PC-3 (cell line): ENCODE data around the gene CPVL. TPM values are rescaled to one million over a fixed set of nuclear protein-coding genes. Genes with fewer than 3 reads are reported as not detected.

ENCODE experiments used
- ATAC-seq: fragments of 200-7000 bp; cut with Tn5 transposase; 2 replicates; pipeline ENCODE4 v1.9.1; 2020; ENCODE audit warnings: mild to moderate bottlenecking, moderate library complexity
- BruUV-seq: library from RNA; stranded (reverse); fragments of 400-500 nt; replicated peaks from 2 replicates; lab custom pipeline; 2021; lab: Mats Ljungman, UMichigan
- CTCF ChIA-PET: fragments of 300-600 bp; sonication (Branson Sonifier 250); formaldehyde crosslinking; loops from one replicate; lab custom pipeline; 2022; ENCODE audit warnings: antibody characterized with exemption; lab: Charles Lee
- POLR2A ChIA-PET: fragments of 300-600 bp; sonication (Branson Sonifier 250); formaldehyde crosslinking; loops from one replicate; lab custom pipeline; 2022; ENCODE audit warnings: antibody characterized with exemption; ENCODE audit not compliant: unreplicated experiment; lab: Charles Lee
- DNase-seq: peaks from one replicate; pipeline ENCODE4 v3.0.0-alpha.2; 2015
- H2AFZ ChIP-seq: fragments of 300-600 bp; sonication (generic); 2 replicates; pipeline ENCODE4 v1.6.0; 2016; ENCODE audit warnings: antibody characterized with exemption, low read length
- H3F3A ChIP-seq: fragments of 300-600 bp; sonication (generic); one replicate; pipeline ENCODE4 v1.6.0; 2017; ENCODE audit warnings: antibody characterized with exemption, low read length, control low read depth, mild to moderate bottlenecking; ENCODE audit not compliant: unreplicated experiment
- H3K27ac ChIP-seq: fragments of 300-600 bp; sonication (generic); 2 replicates; pipeline ENCODE4 v1.5.1; 2016; ENCODE audit warnings: mild to moderate bottlenecking, low read length
- H3K27me3 ChIP-seq: fragments of 300-600 bp; sonication (generic); 2 replicates; pipeline ENCODE4 v1.6.1; 2016; ENCODE audit warnings: low read length, mixed read lengths
- H3K36me3 ChIP-seq: fragments of 300-600 bp; sonication (generic); 2 replicates; pipeline ENCODE4 v1.6.1; 2016; ENCODE audit warnings: low read depth, mixed run types, low read length, mixed read lengths
- H3K4me1 ChIP-seq: fragments of 300-600 bp; sonication (generic); 2 replicates; pipeline ENCODE4 v1.5.1; 2016; ENCODE audit warnings: low read length; ENCODE audit not compliant: insufficient read depth
- H3K4me2 ChIP-seq: fragments of 300-600 bp; sonication (generic); 2 replicates; pipeline ENCODE4 v1.6.0; 2016; ENCODE audit warnings: low read length
- H3K4me3 ChIP-seq: fragments of 300-600 bp; sonication (generic); 2 replicates; pipeline ENCODE4 v1.5.1; 2016; ENCODE audit warnings: mild to moderate bottlenecking, low read length, mixed read lengths
- H3K79me2 ChIP-seq: fragments of 300-600 bp; sonication (generic); 2 replicates; pipeline ENCODE4 v1.6.1; 2017; ENCODE audit warnings: low read length, mixed read lengths
- H3K9ac ChIP-seq: fragments of 300-600 bp; sonication (generic); 2 replicates; pipeline ENCODE4 v1.6.0; 2016; ENCODE audit warnings: mild to moderate bottlenecking, low read length
- H3K9me2 ChIP-seq: fragments of 300-600 bp; sonication (generic); replicated peaks from 2 replicates; pipeline ENCODE4 v1.6.1; 2016; ENCODE audit warnings: mixed run types, low read length, mixed read lengths
- H3K9me3 ChIP-seq: fragments of 300-600 bp; sonication (generic); 2 replicates; pipeline ENCODE4 v1.6.1; 2016; ENCODE audit warnings: low read length, mixed read lengths
- H4K20me1 ChIP-seq: fragments of 300-600 bp; sonication (generic); 2 replicates; pipeline ENCODE4 v1.6.1; 2016; ENCODE audit warnings: low read length, mixed read lengths
- CTCF ChIP-seq: fragments of 300-600 bp; sonication (generic); conservative IDR thresholded peaks from 2 replicates; pipeline ENCODE4 v1.5.1; 2017; ENCODE audit warnings: antibody characterized with exemption, low read depth, mild to moderate bottlenecking, low read length
- EZH2 ChIP-seq: fragments of 300-600 bp; sonication (generic); IDR thresholded peaks from one replicate; pipeline ENCODE4 v1.6.1; 2017; ENCODE audit warnings: antibody characterized with exemption, mild to moderate bottlenecking, low read length; ENCODE audit not compliant: unreplicated experiment
- EZH2phosphoT487 ChIP-seq: fragments of 300-600 bp; sonication (generic); IDR thresholded peaks from 2 replicates; pipeline ENCODE4 v1.6.1; 2018; ENCODE audit warnings: mild to moderate bottlenecking, antibody characterized with exemption, low read length, borderline replicate concordance
- intact Hi-C: fragments of 100-400 bp; cut with micrococcal nuclease; formaldehyde crosslinking; loops from 2 replicates; pipeline ENCODE4 v1.9.0; 2023
- total RNA-seq: library from RNA; depleted of rRNA; stranded (reverse); fragments of >200 nt; gene quantifications from 2 replicates; pipeline ENCODE4 v1.2.3, GENCODE V29; 2014

The CPVL gene
- total RNA-seq, 1 experiment from 2014 or later: 14.7 TPM

DNA sequence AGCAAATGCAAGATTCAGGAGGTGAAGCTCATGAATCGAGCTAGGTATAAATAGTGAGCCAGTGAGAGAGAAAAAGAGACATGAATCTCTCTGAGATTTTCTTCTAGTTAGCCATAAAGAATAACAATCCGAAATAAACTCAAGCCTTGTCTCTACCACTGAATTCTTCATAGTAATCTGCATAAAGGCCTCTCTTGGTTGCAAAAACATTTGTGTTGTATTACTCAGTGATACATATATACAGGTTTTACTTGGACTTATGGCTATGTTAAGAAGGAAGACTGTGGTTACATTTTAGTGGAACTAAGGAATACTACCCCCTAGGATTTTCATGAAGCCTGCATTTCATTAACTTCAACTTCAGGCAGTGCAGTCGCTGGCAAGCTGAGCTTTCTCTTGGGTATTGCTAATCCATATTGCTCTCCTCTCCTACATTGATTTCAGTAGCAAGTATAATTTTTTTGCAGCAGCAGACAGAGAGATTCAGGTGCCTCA is 115.5 kb downstream of the CPVL start:
- DNase-seq: no peak
- no peak overlapping the region for H2AFZ ChIP-seq
- ChIA-PET POLR2A (no interaction called here), CTCF (interaction anchor here (0.6 kb wide), 1 partner anchor 12 kb away, joined by 4 read pairs; no protein-coding TSS in a partner anchor)
- no peaks in the 10 kb centered on the region for H3F3A ChIP-seq
- H3K36me3 ChIP-seq: no peaks in the 10 kb centered on the region
- peaks cover 11% of the 10 kb centered on the region for H3K4me1 ChIP-seq
- no peak overlapping the region for H3K4me2 ChIP-seq
- H4K20me1 ChIP-seq: no peaks in the 10 kb centered on the region
- ATAC-seq: no peak
- no peaks in the 10 kb centered on the region for H3K9me2 ChIP-seq
- H3K79me2 ChIP-seq: no peaks in the 10 kb centered on the region
- intact Hi-C loops: no loop called here
- TF ChIP-seq EZH2phosphoT487: no peak
- TF ChIP-seq CTCF: no peak
- TF ChIP-seq EZH2: no peak
- no peak overlapping the region for H3K4me3 ChIP-seq
- no peak overlapping the region for H3K9ac ChIP-seq
- no TSS peak for BruUV-seq
- no peaks in the 10 kb centered on the region for H3K9me3 ChIP-seq
- no peak overlapping the region for H3K27ac ChIP-seq
- H3K27me3 ChIP-seq: no peaks in the 10 kb centered on the region

DNA sequence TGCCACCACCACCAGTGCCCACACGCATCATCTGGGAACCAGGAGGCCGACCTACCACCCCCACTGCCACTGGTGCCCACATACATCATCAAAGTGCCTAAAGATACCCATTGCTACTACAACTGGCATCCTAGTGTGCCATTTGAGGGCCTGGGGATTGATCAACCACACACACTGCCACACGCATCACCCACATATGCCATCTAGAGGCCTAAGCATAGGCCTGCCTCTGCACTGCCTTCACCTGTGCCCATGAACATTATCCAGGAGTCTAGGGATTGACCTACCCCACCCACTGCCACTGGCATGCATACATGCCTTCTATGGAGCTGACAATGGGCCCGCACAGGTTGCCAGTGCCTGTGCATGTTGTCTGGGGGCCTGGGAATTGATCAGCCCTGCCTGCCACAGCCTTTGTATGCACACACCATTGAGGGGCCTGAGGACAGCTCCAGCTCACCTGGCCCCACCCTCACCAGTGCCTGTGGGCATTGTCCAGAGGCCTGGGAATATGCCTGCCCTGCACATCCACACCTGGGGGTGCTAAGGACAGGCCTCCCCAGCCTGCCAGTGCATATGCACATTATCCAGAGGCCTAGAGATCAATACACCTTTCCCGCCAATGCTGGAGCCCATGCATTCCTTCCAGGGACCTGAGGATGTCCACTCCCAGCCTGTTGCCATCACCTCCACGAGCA is 123.9 kb downstream of the CPVL start:
- no TSS peak for BruUV-seq
- Histone ChIP-seq H3K9me3 (0 out of 2 replicates have a peak, but pooled peaks cover 5% of the 10 kb centered on the region), H3K9ac (no peak overlapping the region), H3F3A (no peaks in the 10 kb centered on the region), H3K27ac (no peak overlapping the region), H3K9me2 (no peaks in the 10 kb centered on the region), H2AFZ (no peak overlapping the region), H3K4me3 (no peak overlapping the region), H3K27me3 (no peaks in the 10 kb centered on the region), H3K4me2 (no peak overlapping the region), H3K79me2 (no peaks in the 10 kb centered on the region), H3K4me1 (no peaks in the 10 kb centered on the region), H4K20me1 (no peaks in the 10 kb centered on the region), H3K36me3 (no peaks in the 10 kb centered on the region; the same call in 1 of the 2 replicates)
- POLR2A ChIA-PET: interaction anchor here (0.6 kb wide), 1 partner anchor 10 kb away, joined by 3 read pairs; no protein-coding TSS in a partner anchor
- TF ChIP-seq CTCF: no peak
- TF ChIP-seq EZH2phosphoT487: no peak
- TF ChIP-seq EZH2: no peak
- DNase-seq: no peak
- ATAC-seq: no peak
- CTCF ChIA-PET: no interaction called here
- intact Hi-C loops: no loop called here

- H2AFZ ChIP-seq: no peak overlapping the region
- no peak overlapping the region for H3K9ac ChIP-seq
- no peaks in the 10 kb centered on the region for H3K79me2 ChIP-seq
- H3F3A ChIP-seq: no peaks in the 10 kb centered on the region
- intact Hi-C loops: no loop called here
- no peak overlapping the region for H3K27ac ChIP-seq
- no peak for DNase-seq
- H3K9me2 ChIP-seq: no peaks in the 10 kb centered on the region
- no peaks in the 10 kb centered on the region; the same call in 1 of the 2 replicates for H3K36me3 ChIP-seq
- no peak overlapping the region for H3K4me3 ChIP-seq
- BruUV-seq: no TSS peak
- no peak for ATAC-seq
- ChIA-PET CTCF (no interaction called here), POLR2A (no interaction called here)
- H3K27me3 ChIP-seq: no peaks in the 10 kb centered on the region
- H4K20me1 ChIP-seq: no peaks in the 10 kb centered on the region
- no peak for TF ChIP-seq CTCF
- TF ChIP-seq EZH2phosphoT487: no peak
- no peak for TF ChIP-seq EZH2
- H3K4me2 ChIP-seq: no peak overlapping the region
- no peaks in the 10 kb centered on the region for H3K4me1 ChIP-seq
- 0 out of 2 replicates have a peak, but pooled peaks cover 5% of the 10 kb centered on the region for H3K9me3 ChIP-seq
These were observed 126.4 kb downstream of the CPVL start for GRCh38 chr7:29019896-29020295.
